HL-60 (cell line): ENCODE data around the gene THSD8.

Experiments used
- DNase-seq, 2 experiments: peaks; one replicate each; pipeline ENCODE4 v3.0.0-alpha.2; 2010 to 2020; ENCODE audit warnings: low read depth in 1 of 2, low spot score in 1 of 2
- H3K27ac ChIP-seq: fragments of 250-450 bp; sonication (Bioruptor Pico); replicated peaks from 2 replicates; pipeline ENCODE4 v1.5.1; 2020; ENCODE audit warnings: mild to moderate bottlenecking, moderate library complexity
- H3K27me3 ChIP-seq: fragments of 250-450 bp; sonication (Bioruptor Pico); 2 replicates; pipeline ENCODE4 v1.5.1; 2021; ENCODE audit warnings: mild to moderate bottlenecking, moderate library complexity; ENCODE audit not compliant: insufficient read depth, poor library complexity, severe bottlenecking
- H3K4me3 ChIP-seq: replicated peaks from 2 replicates; pipeline ENCODE4 v1.5.1; 2011; ENCODE audit warnings: mild to moderate bottlenecking, control low read depth, low read length; ENCODE audit not compliant: insufficient read depth
- GABPA ChIP-seq: IDR thresholded peaks from 2 replicates; pipeline ENCODE4 v1.6.1; 2012; ENCODE audit warnings: low read depth
- POLR2AphosphoS5 ChIP-seq: IDR thresholded peaks from 2 replicates; pipeline ENCODE4 v1.6.1; 2012; ENCODE audit warnings: low read depth
- REST ChIP-seq: IDR thresholded peaks from 2 replicates; pipeline ENCODE4 v1.6.1; 2012; ENCODE audit warnings: low read depth; ENCODE audit not compliant: insufficient replicate concordance
- SPI1 ChIP-seq: IDR thresholded peaks from 2 replicates; pipeline ENCODE4 v1.6.1; 2012; ENCODE audit warnings: low read depth, mild to moderate bottlenecking, borderline replicate concordance
- TF ChIP-seq, protein P1 (sequence below): IDR thresholded peaks from one replicate; pipeline ENCODE4 v1.5.1; 2011; ENCODE audit warnings: low read length, control low read depth, inconsistent platforms; ENCODE audit not compliant: insufficient read depth

The THSD8 gene

GRCh38 chr19:12774588-12775555 lies 27.0 kb upstream of the THSD8 start, which contains the start of gene HOOK2:
HOOK2 (minus strand) TSS chr19:12775552; CDS start chr19:12775449, 103 bp downstream.
- Histone ChIP-seq H3K27ac (peak within 1 kb of the TSS; percentile 65), H3K27me3 (no peaks in the 10 kb centered on the region), H3K4me3 (peak within 1 kb of the TSS; percentile 78)
- TF ChIP-seq POLR2AphosphoS5 (no peak), REST (no peak), GABPA (no peak), SPI1 (no peak)
- TF ChIP-seq, protein P1, sequence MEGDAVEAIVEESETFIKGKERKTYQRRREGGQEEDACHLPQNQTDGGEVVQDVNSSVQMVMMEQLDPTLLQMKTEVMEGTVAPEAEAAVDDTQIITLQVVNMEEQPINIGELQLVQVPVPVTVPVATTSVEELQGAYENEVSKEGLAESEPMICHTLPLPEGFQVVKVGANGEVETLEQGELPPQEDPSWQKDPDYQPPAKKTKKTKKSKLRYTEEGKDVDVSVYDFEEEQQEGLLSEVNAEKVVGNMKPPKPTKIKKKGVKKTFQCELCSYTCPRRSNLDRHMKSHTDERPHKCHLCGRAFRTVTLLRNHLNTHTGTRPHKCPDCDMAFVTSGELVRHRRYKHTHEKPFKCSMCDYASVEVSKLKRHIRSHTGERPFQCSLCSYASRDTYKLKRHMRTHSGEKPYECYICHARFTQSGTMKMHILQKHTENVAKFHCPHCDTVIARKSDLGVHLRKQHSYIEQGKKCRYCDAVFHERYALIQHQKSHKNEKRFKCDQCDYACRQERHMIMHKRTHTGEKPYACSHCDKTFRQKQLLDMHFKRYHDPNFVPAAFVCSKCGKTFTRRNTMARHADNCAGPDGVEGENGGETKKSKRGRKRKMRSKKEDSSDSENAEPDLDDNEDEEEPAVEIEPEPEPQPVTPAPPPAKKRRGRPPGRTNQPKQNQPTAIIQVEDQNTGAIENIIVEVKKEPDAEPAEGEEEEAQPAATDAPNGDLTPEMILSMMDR = no peak
- DNase-seq = no peak

GRCh38 chr19:12777217-12778016 lies 24.5 kb upstream of the THSD8 start:
- Histone ChIP-seq H3K4me3 (peak overlapping the region; percentile 78), H3K27ac (peak overlapping the region; percentile 88), H3K27me3 (no peaks in the 10 kb centered on the region)
- TF ChIP-seq, protein P1 = peak; percentile 59
- TF ChIP-seq POLR2AphosphoS5 = no peak
- no peak for TF ChIP-seq GABPA
- DNase-seq = peak in 1 of 2 experiments; percentile 81

DNA sequence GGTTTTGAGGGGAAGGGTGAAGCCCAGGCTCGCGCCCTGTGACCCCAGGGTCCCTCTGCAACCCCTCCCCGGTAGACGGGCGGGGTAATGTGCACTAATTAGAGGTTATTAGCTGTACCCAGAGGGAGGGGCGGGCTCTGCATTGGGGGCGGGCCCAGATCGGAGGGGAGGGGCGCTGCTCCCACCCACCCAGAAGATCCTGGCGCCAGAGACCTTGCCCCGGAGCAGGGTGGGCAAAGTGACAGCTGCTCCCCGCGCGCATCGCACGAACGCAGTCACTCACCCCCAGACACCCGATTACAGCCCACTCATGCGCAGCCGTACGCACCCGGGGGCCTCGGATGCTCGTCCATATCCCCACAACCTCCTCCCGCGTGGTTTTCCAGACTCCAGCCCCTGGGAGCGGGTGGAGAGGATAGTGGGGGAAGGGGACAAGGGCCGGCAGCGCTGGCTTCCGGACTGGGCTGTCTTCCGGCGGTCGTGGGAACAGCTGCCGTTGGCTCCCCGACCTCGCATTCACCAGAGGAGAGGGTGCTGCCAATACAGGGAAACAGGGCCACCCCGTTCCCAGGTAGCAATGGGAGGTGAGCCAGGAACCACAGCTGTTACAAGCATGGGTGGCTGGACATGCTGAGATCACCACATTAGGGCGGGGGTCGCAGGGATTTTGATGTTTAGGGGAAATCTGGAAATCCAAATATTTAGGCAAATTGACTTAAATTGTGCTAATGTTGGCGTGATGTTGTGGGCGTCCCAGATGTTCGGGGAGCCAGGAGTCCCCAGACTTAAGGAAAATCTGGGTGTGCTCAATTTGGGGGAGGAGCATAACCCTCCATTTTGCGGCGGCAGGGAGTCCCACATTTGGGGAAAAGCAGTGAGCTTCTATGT lies 23.6 kb upstream of the THSD8 start:
- H3K27ac ChIP-seq = peak overlapping the region; percentile 88

GRCh38 chr19:12778905-12779161 lies 23.0 kb upstream of the THSD8 start:
- peak overlapping the region; percentile 88 for H3K27ac ChIP-seq
- H3K27me3 ChIP-seq = no peaks in the 10 kb centered on the region
- no peak overlapping the region for H3K4me3 ChIP-seq
- no peak for DNase-seq
- no peak for TF ChIP-seq SPI1
- TF ChIP-seq, protein P1 = no peak
- TF ChIP-seq POLR2AphosphoS5 = no peak

More for the DNA sequence above, 23.6 kb upstream of the THSD8 start:
- DNase-seq = peak in 1 of 2 experiments; percentile 73
- H3K27me3 ChIP-seq = no peaks in the 10 kb centered on the region
- TF ChIP-seq POLR2AphosphoS5 (peak; percentile 43), SPI1 (no peak)
- peak overlapping the region; percentile 78 for H3K4me3 ChIP-seq
